NOMO-1 (cell line): ENCODE measurements around the gene SPDYE4.
A peak's percentile ranks its signal among the peaks of the same experiment; 100 is the strongest.

Experiments used
- DNase-seq, 2 experiments: peaks; one replicate each; lab custom pipeline; 2025; ENCODE audit not compliant: unreplicated experiment in 2 of 2; lab: John Stamatoyannopoulos, UW

Gene SPDYE4

GRCh38 chr17:8785547-8786413 is 27.4 kb upstream of the SPDYE4 start:
- peak in 1 of 2 experiments; percentile 26 for DNase-seq

GRCh38 chr17:8782176-8782575 is 23.8 kb upstream of the SPDYE4 start:
- DNase-seq: no peak

DNA sequence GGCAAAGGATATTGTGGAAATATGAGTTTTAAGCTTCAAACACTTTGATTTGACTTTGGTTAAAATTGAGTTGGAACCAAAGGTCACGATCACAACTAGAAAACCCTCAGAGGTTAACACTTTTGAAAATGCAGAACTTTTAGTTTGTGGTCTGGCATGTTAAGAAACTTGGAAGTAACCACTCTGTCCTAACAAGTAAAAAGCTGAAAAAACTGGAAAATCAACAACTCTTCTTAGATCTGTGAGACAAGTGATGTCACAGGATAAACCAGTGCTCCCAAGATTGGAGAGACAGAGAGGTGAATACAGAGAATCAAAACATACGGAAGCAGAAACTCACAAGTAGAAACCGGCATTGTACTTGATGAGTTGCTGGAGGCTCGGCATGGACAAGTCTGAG is 23.4 kb upstream of the SPDYE4 start:
- DNase-seq: no peak

GRCh38 chr17:8776881-8777280 is 18.5 kb upstream of the SPDYE4 start:
- DNase-seq: peak in 1 of 2 experiments; percentile 37

- DNase-seq: no peak
Observed at GRCh38 chr17:8776248-8776647, 17.9 kb upstream of the SPDYE4 start.

DNA sequence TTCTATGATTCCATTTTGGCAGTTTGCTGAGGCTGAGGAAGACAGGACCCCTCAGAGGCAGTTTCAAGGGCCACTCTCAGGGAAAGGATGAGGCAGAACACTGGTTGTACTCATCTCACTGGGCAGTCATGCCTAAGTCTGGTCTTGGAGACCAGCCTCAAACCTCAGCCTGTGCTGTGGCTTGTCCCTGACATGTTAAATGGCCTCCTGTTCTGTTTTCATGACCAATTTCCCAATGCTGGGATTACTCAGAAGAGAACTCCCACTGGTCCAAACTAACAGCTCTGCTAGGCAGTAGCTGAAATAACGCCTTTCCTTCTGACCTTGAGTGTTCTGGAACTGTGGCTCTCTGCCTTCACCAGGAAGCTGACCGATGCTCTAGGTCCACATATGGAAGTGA is 8.4 kb upstream of the SPDYE4 start:
- no peak for DNase-seq

DNA sequence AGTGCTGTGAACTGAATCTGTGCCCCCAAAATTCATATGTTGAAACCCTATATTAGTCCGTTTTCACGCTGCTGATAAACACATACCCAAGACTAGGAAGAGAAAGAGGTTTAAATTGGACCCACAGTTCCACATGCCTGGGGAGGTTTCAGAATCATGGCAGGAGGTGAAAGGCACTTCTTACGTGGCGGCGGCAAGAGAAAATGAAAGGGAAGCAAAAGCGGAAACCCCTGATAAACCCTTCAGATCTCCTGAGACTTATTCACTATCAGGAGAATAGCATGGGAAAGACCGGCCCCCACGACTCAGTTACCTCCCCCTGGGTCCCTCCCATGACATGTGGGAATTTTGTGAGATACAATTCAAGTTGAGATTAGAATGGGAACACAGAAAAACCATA is 3.7 kb upstream of the SPDYE4 start:
- DNase-seq: no peak

GRCh38 chr17:8757189-8757588 is 1.2 kb downstream of the SPDYE4 start:
- no peak for DNase-seq

DNA sequence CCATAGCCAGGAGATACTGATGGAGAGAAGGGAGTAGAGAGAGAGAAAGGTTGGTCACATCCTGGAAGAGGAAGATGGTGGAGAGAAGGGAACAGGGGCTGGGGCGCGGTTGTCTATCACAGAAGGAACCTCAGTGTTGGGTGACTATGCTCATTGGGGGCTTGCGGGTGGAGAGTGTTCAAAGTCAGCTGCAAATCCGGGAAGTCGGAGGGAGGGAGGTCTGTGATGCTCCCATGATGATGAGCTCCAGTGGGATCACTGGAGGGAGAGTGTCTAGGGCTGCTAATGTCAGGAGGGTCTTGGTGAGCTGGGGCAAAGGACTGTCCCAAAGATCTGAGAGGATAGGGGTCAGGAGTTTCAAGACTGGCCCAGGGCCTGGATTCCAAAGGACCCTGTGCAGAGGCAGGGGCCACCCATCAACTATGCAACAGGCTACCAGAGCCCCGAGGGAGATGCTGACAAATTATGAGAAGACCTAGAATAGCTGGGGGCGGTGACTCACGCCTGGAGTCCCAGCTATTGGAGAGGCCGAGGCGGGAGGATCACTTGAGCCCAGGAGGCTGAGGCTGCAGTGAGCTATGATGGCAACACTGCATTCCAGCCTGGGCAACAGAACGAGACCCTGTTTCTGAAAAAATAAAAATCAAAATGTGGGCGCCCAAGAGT is 2.6 kb downstream of the SPDYE4 start:
- no peak for DNase-seq

DNA sequence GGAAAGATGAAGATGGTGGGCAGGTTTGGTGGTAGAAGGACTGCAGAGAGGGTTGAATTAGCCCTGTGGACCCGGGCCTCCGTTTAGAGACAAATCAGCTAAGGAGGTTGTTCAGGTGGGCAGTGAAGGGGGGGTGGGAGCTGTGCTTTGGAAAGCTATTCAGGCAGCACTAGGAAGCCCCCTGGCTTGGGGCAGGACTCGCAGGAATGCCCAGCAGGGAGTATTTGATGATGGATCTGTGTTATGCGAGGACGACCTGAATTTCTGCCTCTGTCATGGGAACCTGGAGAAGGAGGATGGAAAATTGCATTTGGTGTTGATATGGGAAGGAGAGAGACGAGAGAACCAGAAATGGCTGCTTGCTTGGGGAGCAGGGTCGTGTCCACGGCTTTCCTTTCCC is 3.5 kb downstream of the SPDYE4 start:
- no peak for DNase-seq

DNA sequence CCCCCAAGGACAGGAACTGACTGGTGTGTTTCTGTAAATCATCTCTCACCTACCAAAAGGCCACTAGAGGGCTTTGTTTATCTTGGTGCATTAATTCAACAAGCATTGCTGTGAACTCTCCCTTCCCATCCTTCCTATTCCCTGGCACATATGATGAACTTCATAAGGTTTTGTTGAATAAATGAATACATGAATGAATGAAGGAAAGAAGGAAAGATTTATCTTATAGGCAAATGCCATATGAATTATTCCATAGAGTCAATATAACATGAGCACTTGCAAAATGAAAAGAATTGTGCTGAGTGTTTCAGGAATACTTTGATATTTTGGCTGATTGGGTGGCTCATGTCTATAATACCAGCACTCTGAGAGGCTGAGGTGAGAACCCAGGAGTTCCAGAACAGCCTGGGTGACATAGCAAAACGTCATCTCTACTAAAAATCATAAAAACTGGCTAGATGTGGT is 4.3 kb downstream of the SPDYE4 start:
- DNase-seq: no peak

- DNase-seq: no peak
Observed at GRCh38 chr17:8753136-8753975, 5.0 kb downstream of the SPDYE4 start.

DNA sequence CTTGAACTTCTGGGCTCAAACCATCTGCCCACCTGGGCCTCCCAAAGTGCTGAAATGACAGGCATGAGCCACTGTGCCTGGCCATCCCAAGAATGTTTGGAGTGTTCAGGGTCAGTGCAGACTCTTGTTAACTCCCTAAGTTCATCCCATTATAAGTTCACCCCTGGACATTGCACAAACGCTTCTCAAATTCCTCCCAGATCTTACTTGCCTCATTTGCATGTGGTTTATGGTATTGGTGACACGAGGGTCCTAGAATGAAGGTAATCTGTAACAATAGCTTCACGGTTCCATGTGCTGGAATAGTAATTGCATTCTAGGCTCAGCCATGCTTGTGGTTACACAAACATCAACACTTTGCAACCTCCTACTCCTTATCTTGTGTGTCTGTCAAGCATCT is 8.7 kb downstream of the SPDYE4 start:
- DNase-seq: no peak

DNA sequence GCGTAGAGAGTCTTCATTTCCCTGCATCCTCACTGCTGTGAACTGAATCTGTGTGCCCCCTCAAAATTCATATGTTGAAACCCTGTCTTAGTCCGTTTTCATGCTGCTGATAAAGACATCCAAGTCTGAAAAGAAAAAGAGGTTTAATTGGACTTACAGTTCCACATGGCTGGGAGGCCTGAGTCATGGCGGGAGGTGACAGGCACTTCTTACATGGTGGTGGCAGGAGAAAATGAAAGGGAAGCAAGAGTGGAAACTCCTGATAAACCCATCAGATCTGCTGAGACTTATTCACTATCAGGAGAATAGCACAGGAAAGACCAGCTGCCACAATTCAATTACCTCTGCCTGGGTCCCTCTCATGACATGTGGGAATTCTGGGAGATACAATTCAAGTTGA is 10.6 kb downstream of the SPDYE4 start:
- DNase-seq: no peak

- no peak for DNase-seq
Observed at GRCh38 chr17:8746501-8747236, 11.7 kb downstream of the SPDYE4 start.

- peak; percentile 59 to 71 for DNase-seq
Observed at GRCh38 chr17:8745586-8746500, 12.5 kb downstream of the SPDYE4 start.

DNA sequence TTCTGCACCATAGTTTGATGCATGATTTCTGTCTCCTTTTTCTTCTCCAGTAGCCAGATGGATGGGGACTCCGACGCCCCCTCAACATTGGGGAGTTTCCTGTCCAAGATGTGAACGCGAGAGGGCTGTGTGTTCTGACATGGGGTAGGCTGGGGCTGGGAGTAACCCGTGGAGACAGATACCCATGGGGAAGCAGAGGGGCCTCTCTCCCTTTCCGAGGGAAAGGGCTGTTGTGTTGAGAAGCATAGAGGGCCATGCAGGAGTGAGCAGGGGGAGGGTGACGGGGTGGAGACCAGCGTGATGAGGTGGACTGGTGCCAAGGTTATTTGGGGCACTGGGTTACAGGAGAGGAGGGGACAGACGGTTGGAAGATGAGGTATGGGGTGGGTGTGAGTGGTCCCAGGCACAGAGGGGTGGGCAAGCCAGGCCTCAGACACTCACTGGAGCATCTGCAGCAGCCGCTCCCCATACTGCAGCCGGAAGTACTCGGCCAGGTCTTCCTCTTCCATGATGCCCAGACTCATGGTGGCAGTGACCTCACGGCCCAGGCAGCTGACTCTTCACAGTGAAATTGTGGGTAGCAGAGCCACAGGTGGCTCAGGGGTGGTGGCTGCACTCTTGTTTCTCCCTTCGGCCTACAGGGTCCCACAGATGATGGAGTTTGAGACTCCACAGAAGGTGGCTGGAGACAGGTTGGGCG is 14.1 kb downstream of the SPDYE4 start:
- no peak for DNase-seq

GRCh38 chr17:8742819-8743218 is 15.5 kb downstream of the SPDYE4 start:
- DNase-seq: no peak

DNA sequence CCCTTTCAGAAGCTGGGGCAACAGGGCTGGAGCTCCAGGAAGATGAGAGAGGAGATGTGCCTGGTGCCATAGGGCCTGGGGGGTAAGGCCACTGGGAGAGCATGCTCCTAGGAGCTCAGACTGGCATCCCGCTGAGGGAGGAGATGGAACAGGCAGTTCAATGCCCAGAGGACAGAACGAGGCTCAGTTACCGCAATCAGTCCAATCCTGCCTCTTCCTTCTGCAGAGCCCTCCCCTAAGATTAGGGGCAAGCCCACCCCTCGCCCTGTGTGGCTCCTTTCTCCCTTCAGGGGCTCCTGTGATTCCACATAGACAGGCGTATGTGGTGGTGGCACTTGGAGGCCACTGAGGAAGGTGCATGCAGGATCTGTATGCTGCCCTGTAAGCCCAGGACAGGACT is 16.1 kb downstream of the SPDYE4 start:
- DNase-seq: no peak
